Esophagus squamous epithelium (tissue), 4 donors: ENCODE results near the gene SMIM44.

Experiments used
- CTCF ChIP-seq, 6 experiments: fragments of 450-650 bp in 4 of 6; fragments of 200-600 bp in 2 of 6; sonication (generic) in 2 of 6; IDR thresholded peaks; one replicate each; pipeline ENCODE4 v1.5.1; 2016 to 2019; ENCODE audit warnings: antibody characterized with exemption in 6 of 6, mild to moderate bottlenecking in 4 of 6, moderate library complexity in 4 of 6
- POLR2A ChIP-seq, 4 donors: fragments of 450-650 bp; IDR thresholded peaks; one replicate each; pipeline ENCODE4 v1.6.1; 2017; ENCODE audit warnings: antibody characterized with exemption in 4 of 4, mild to moderate bottlenecking in 4 of 4, moderate library complexity in 3 of 4

GRCh38 chr19:3504735-3505134 is 21.5 kb upstream of the SMIM44 start:
- TF ChIP-seq CTCF (IDR thresholded peaks at IDR 0.05) (no peak), POLR2A (IDR thresholded peaks at IDR 0.05) (no peak)
